Measurements from ENCODE around the gene CENPB.
"Not testable (repeated sequence)": the region's sequence is repeated elsewhere in the genome, so short reads cannot be mapped to it uniquely, and the experiment has no call there.

CENPB gene

DNA sequence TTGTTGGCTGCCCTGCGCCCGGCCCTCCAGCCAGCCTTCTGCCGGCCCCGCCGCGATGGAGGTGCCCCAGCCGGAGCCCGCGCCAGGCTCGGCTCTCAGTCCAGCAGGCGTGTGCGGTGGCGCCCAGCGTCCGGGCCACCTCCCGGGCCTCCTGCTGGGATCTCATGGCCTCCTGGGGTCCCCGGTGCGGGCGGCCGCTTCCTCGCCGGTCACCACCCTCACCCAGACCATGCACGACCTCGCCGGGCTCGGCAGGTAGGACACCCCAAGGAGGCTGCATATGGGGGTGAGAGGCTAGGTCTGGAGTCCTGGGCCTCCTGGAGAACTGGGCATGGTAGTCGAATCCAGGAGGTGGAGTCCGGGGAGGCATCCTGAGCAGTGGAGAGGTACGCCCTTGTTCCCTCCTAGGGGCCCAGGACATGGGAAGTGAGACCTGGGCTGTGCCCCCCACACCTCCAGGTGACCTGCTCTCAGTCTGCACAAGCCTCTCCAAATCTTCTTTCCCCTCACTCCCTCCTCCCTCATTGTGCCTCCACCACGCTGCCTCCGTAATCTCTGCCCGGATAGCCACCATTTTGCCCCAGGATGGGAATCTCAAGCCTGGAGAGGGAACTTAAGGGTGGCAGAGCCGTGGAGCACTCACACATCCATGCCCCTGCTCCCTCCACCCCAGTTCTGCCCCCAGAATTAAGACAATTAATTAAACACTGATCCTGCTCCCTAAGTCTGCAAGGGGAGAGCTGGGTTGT lies 10.1 kb upstream of the CENPB start:
- peaks cover 12% of the 10 kb centered on the region for H3K4me1 ChIP-seq (ENCODE audit: control insufficient read depth, insufficient read depth, low read length)

DNA sequence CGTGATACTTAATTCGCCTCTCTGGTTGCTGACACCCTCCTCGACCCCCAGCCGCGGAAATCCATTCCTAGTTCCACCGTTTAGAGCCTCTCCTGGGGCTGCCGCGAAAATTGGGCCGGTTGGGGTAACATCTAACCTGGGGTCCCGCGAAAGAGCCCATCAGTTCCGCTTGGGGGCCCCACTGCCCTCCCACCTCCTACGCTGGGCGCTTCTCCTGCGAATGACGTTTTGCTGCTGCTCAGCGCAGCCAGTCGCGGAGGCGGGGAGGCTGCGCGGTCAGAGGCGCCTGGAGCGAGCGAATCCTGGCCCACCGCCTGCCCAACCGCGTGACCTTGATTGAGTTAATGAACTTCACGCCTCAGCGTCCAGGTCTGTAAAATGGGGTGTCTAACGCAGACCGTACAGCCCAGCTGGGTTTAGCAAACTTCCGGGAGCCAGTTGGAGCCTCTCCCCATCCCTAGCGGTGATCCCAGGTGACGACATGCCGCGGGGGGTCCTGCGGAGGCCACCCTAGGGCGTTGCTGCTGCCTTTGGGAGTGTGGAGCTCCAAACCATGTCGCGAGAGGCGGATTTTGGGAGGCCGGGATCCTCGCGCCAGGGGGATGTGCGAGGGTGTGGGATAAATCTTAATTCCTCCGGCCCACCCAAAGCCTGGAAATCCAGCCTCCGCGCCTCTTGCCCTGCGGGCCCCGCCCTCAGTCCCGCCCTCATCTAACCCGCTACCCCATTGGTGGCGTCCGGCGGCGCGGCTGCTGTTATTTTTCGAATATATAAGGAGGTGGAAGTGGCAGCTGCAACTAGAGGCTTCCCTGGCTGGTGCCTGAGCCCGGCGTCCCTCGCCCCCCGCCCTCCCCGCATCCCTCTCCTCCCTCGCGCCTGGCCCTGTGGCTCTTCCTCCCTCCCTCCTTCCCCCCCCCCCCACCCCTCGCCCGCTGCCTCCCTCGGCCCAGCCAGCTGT lies 9.2 kb upstream of the CENPB start, which contains the start of gene CDC25B:
Gene CDC25B, plus strand, starts transcription at position 800 of the 958 bp plus-strand sequence. CDS start 222 bp downstream, outside the sequence.
- H3K9ac ChIP-seq (ENCODE audit: low read depth, low read length), result peak within 1 kb of the TSS; percentile 70
- H3K9me3 ChIP-seq (ENCODE audit: control insufficient read depth, insufficient read depth, low read length), result no peaks in the 10 kb centered on the region
- peaks cover 12% of the 10 kb centered on the region for H3K27me3 ChIP-seq (ENCODE audit: control insufficient read depth, insufficient read depth, low read length)
- peaks cover 1% of the 10 kb centered on the region for H3K36me3 ChIP-seq (ENCODE audit: control insufficient read depth, insufficient read depth, low read length)
- peaks cover 12% of the 10 kb centered on the region for H3K4me1 ChIP-seq (ENCODE audit: control insufficient read depth, insufficient read depth, low read length)
- peak within 1 kb of the TSS; percentile 90 for H3K4me3 ChIP-seq (ENCODE audit: low read depth, low read length)

More for the DNA sequence above, 10.1 kb upstream of the CENPB start:
- peaks cover 9% of the 10 kb centered on the region for H3K27me3 ChIP-seq (ENCODE audit: control insufficient read depth, insufficient read depth, low read length)
- H3K9ac ChIP-seq (ENCODE audit: low read depth, low read length), result peak overlapping the region; percentile 70
- H3K36me3 ChIP-seq (ENCODE audit: control insufficient read depth, insufficient read depth, low read length), result peaks cover 5% of the 10 kb centered on the region
- H3K4me3 ChIP-seq (ENCODE audit: low read depth, low read length), result peak overlapping the region; percentile 79
- H3K9me3 ChIP-seq (ENCODE audit: control insufficient read depth, insufficient read depth, low read length), result no peaks in the 10 kb centered on the region

DNA sequence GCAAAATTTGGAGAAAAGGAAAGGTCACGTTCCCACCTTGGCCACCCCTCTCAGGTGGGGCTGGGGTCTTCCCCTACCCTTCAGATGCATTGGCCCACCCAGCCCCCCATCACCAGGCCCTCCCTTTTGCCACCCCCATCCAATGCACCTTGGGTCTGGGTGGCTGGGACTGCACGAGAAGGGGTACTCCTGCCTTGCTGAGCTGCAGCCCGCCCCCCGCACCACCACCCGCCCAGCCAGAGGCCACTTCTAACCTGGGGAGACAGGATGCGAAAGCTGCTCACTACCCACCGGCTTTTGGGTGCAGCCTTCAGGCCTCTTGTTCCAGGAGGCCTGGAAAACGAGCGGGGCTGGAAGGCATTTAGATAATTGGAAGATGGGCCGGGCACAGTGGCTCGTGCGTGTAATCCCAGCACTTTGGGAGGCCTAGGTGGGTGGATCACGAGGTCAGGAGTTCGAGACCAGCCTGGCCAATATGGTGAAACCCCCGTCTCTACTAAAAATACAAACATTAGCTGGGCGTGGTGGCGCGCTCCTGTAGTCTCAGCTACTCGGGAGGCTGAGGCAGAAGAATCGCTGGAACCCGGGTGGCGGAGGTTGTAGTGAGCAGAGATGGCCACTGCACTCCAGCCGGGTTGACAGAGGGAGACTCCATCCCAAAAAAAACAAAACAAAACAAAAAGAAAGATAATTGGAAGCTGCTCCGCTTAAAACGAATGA lies 8.3 kb upstream of the CENPB start:
- H3K36me3 ChIP-seq (ENCODE audit: control insufficient read depth, insufficient read depth, low read length), result no peaks in the 10 kb centered on the region
- no peaks in the 10 kb centered on the region for H3K9me3 ChIP-seq (ENCODE audit: control insufficient read depth, insufficient read depth, low read length)
- H3K4me1 ChIP-seq (ENCODE audit: control insufficient read depth, insufficient read depth, low read length), result peaks cover 7% of the 10 kb centered on the region
- H3K27me3 ChIP-seq (ENCODE audit: control insufficient read depth, insufficient read depth, low read length), result peaks cover 12% of the 10 kb centered on the region
- no peak overlapping the region for H3K9ac ChIP-seq (ENCODE audit: low read depth, low read length)
- H3K4me3 ChIP-seq (ENCODE audit: low read depth, low read length), result peak overlapping the region; percentile 90

DNA sequence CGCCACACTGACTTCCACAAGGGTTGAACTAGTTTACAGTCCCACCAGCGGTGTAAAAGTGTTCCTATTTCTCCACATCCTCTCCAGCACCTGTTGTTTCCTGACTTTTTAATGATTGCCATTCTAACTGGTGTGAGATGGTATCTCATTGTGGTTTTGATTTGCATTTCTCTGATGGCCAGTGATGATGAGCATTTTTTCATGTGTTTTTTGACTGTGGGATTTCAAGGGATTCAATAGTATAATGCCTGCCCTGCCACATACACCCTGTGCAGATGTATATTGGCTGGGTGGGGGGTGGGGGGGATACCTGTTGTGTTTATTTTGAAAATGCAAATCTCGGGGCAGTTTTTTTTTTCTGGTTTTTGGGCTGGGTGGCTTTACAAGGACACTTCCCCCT lies 7.6 kb upstream of the CENPB start:
- H3K9me3 ChIP-seq (ENCODE audit: control insufficient read depth, insufficient read depth, low read length); H3K36me3 ChIP-seq (ENCODE audit: control insufficient read depth, insufficient read depth, low read length); H3K9ac ChIP-seq (ENCODE audit: low read depth, low read length); H3K4me1 ChIP-seq (ENCODE audit: control insufficient read depth, insufficient read depth, low read length); H3K4me3 ChIP-seq (ENCODE audit: low read depth, low read length): not testable (repeated sequence)
- H3K27me3 ChIP-seq (ENCODE audit: control insufficient read depth, insufficient read depth, low read length), result peaks cover 12% of the 10 kb centered on the region

GRCh38 chr20:3789201-3789600 lies 2.7 kb upstream of the CENPB start:
- H3K27me3 ChIP-seq (ENCODE audit: control insufficient read depth, insufficient read depth, low read length), result peaks cover 22% of the 10 kb centered on the region
- H3K9ac ChIP-seq (ENCODE audit: low read depth, low read length); H3K4me1 ChIP-seq (ENCODE audit: control insufficient read depth, insufficient read depth, low read length); H3K9me3 ChIP-seq (ENCODE audit: control insufficient read depth, insufficient read depth, low read length); H3K36me3 ChIP-seq (ENCODE audit: control insufficient read depth, insufficient read depth, low read length); H3K4me3 ChIP-seq (ENCODE audit: low read depth, low read length): not testable (repeated sequence)

DNA sequence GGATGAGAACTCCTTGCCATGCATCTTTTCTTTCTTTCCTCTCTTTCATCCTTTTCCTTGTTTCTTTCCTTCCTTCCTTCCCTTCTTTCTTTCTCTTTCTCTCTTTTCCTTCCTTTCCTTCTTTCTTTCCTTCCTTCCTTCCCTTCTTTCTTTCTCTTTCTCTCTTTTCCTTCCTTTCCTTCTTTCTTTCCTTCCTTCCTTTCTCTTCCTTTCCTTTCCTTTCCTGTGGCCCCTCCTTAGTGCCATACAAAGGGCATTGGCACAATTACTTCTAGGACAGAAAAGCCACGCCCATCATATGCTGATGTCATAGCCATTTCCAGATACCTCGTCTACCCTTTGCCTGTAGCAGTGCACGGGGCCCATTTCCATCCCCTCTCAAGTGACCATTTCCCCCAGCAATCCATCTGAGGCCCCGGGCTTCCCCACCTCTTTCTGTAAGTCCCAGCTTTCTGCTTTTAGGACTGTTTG lies 2.2 kb upstream of the CENPB start:
- no peak overlapping the region for H3K4me3 ChIP-seq (ENCODE audit: low read depth, low read length)
- H3K9ac ChIP-seq (ENCODE audit: low read depth, low read length), result no peak overlapping the region
- peaks cover 4% of the 10 kb centered on the region for H3K36me3 ChIP-seq (ENCODE audit: control insufficient read depth, insufficient read depth, low read length)
- no peaks in the 10 kb centered on the region for H3K9me3 ChIP-seq (ENCODE audit: control insufficient read depth, insufficient read depth, low read length)
- no peaks in the 10 kb centered on the region for H3K4me1 ChIP-seq (ENCODE audit: control insufficient read depth, insufficient read depth, low read length)
- peaks cover 22% of the 10 kb centered on the region for H3K27me3 ChIP-seq (ENCODE audit: control insufficient read depth, insufficient read depth, low read length)

DNA sequence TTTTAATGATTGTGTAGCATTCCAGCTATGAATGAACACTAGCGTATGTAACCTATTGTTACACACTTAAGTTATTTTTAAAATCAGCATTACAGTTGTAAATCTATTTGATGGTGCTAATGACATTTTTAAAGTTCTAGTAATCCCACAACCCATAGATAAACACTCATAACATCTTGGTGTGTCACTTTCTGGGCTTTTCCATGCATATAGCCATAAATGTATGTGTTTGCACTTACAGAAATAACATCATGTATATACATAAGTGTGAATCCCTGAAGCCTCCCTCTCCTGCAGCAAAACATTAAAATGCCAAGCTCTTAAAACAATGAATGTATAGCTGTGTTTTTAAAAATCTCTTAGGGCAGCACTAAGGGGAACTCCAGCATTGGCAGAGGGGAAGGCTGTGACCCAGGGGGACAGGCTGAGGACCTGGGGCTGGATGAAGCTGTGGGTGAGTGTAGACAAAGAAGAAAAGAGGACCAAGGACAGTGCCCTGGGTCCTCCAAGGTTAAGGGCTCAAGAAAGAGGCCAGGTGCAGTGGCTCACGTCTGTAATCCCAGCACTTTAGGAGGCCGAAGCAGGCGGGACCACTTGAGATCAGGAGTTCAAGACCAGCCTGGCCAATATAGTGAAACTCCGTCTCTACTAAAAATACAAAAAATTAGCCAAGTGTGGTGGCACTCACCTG lies 929 bp upstream of the CENPB start:
- H3K9ac ChIP-seq (ENCODE audit: low read depth, low read length), result no peak overlapping the region
- peak overlapping the region; percentile 9 for H3K4me3 ChIP-seq (ENCODE audit: low read depth, low read length)
- H3K9me3 ChIP-seq (ENCODE audit: control insufficient read depth, insufficient read depth, low read length), result no peaks in the 10 kb centered on the region
- H3K4me1 ChIP-seq (ENCODE audit: control insufficient read depth, insufficient read depth, low read length), result no peaks in the 10 kb centered on the region
- peaks cover 4% of the 10 kb centered on the region for H3K36me3 ChIP-seq (ENCODE audit: control insufficient read depth, insufficient read depth, low read length)
- peaks cover 22% of the 10 kb centered on the region for H3K27me3 ChIP-seq (ENCODE audit: control insufficient read depth, insufficient read depth, low read length)

- H3K4me3 ChIP-seq (ENCODE audit: low read depth, low read length), result peak overlapping the region; percentile 80
- H3K27me3 ChIP-seq (ENCODE audit: control insufficient read depth, insufficient read depth, low read length), result peaks cover 22% of the 10 kb centered on the region
- peaks cover 4% of the 10 kb centered on the region for H3K36me3 ChIP-seq (ENCODE audit: control insufficient read depth, insufficient read depth, low read length)
- H3K9me3 ChIP-seq (ENCODE audit: control insufficient read depth, insufficient read depth, low read length), result no peaks in the 10 kb centered on the region
- H3K9ac ChIP-seq (ENCODE audit: low read depth, low read length), result peak overlapping the region; percentile 65
- H3K4me1 ChIP-seq (ENCODE audit: control insufficient read depth, insufficient read depth, low read length), result no peaks in the 10 kb centered on the region
These were observed 435 bp downstream of the CENPB start for GRCh38 chr20:3786126-3786484.

- Histone ChIP-seq H3K4me3 (ENCODE audit: low read depth, low read length) (peak overlapping the region; percentile 80), H3K36me3 (ENCODE audit: control insufficient read depth, insufficient read depth, low read length) (peaks cover 4% of the 10 kb centered on the region), H3K27me3 (ENCODE audit: control insufficient read depth, insufficient read depth, low read length) (peaks cover 24% of the 10 kb centered on the region), H3K9ac (ENCODE audit: low read depth, low read length) (peak overlapping the region; percentile 65), H3K9me3 (ENCODE audit: control insufficient read depth, insufficient read depth, low read length) (no peaks in the 10 kb centered on the region), H3K4me1 (ENCODE audit: control insufficient read depth, insufficient read depth, low read length) (peaks cover 2% of the 10 kb centered on the region)
These were observed 1.1 kb downstream of the CENPB start for GRCh38 chr20:3785240-3786125.

DNA sequence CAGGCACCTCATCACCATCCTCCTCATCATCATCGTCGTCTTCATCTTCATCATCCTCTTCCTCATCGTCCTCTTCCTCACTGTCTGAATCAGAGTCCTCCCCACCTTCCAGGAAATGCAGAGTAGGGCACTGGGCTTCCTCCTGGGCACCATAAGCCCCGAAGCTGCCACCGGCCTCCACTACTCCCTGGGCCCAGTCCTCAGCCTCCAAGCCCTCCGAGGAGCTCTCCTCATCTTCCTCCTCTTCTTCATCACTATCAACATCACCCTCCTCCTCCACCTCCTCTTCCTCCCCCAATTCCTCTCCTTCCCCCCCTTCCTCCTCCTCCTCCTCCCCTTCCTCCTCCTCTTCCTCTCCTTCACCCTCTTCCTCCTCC lies 1.7 kb downstream of the CENPB start:
- Histone ChIP-seq H3K4me1 (ENCODE audit: control insufficient read depth, insufficient read depth, low read length) (peaks cover 2% of the 10 kb centered on the region), H3K9ac (ENCODE audit: low read depth, low read length) (no peak overlapping the region), H3K9me3 (ENCODE audit: control insufficient read depth, insufficient read depth, low read length) (no peaks in the 10 kb centered on the region), H3K27me3 (ENCODE audit: control insufficient read depth, insufficient read depth, low read length) (peaks cover 29% of the 10 kb centered on the region), H3K4me3 (ENCODE audit: low read depth, low read length) (no peak overlapping the region), H3K36me3 (ENCODE audit: control insufficient read depth, insufficient read depth, low read length) (peaks cover 4% of the 10 kb centered on the region)

Data from iPS-15b (cell line).